Cardiac septum (tissue), 1 donor: ENCODE results near the gene ERCC3. TPM values are rescaled to one million over a fixed set of nuclear protein-coding genes. Genes with fewer than 3 reads are reported as not detected.
"Not testable (repeated sequence)": the region's sequence is repeated elsewhere in the genome, so short reads cannot be mapped to it uniquely, and the experiment has no call there.

Experiments
- DNase-seq: peaks from one replicate; pipeline ENCODE4 v3.0.0-alpha.2; 2020; ENCODE audit warnings: low spot score
- intact Hi-C: fragments of 100-400 bp; cut with DNase I; formaldehyde crosslinking; loops from one replicate; pipeline ENCODE4 v1.14.0; 2022
- total RNA-seq: library from RNA; stranded (reverse); fragmentation: NEBNext Ultra II Directional; extraction: Animal tissue kit (Norgen Biotek cat#: 25700); gene quantifications from one replicate; pipeline ENCODE4 v1.2.1, GENCODE V29; 2021
- donor health status: DM: no; HTN: no; CAD: no.

ERCC3 gene
- total RNA-seq, 1 donor from 2014 or later: 23.4 TPM

- no peak for DNase-seq
- intact Hi-C loops: no loop called here
Observed at GRCh38 chr2:127288274-127288673, 5.7 kb downstream of the ERCC3 start.

- intact Hi-C loops: no loop called here
Observed at GRCh38 chr2:127283275-127283674, 10.7 kb downstream of the ERCC3 start.

GRCh38 chr2:127280693-127281092 is 13.3 kb downstream of the ERCC3 start:
- intact Hi-C loops: no loop called here
- no peak for DNase-seq

More at GRCh38 chr2:127283275-127283674, 10.7 kb downstream of the ERCC3 start:
- DNase-seq: no peak

GRCh38 chr2:127279781-127280180 is 14.2 kb downstream of the ERCC3 start:
- no peak for DNase-seq
- intact Hi-C loops: no loop called here

- intact Hi-C loops: no loop called here
Observed at GRCh38 chr2:127278959-127279358, 15.0 kb downstream of the ERCC3 start.

GRCh38 chr2:127277028-127277427 is 16.9 kb downstream of the ERCC3 start:
- intact Hi-C loops: no loop called here

More at GRCh38 chr2:127278959-127279358, 15.0 kb downstream of the ERCC3 start:
- DNase-seq: no peak

GRCh38 chr2:127275789-127276188 is 18.2 kb downstream of the ERCC3 start:
- intact Hi-C loops: no loop called here
- DNase-seq: no peak

More at GRCh38 chr2:127277028-127277427, 16.9 kb downstream of the ERCC3 start:
- no peak for DNase-seq

GRCh38 chr2:127275356-127275755 is 18.6 kb downstream of the ERCC3 start:
- intact Hi-C loops: no loop called here
- DNase-seq: no peak

- DNase-seq: no peak
- intact Hi-C loops: no loop called here
Observed at GRCh38 chr2:127270663-127271062, 23.3 kb downstream of the ERCC3 start.

- DNase-seq: no peak
- intact Hi-C loops: no loop called here
Observed at GRCh38 chr2:127261804-127262406, 32.0 kb downstream of the ERCC3 start.

- intact Hi-C loops: no loop called here
Observed at GRCh38 chr2:127259355-127259754, 34.6 kb downstream of the ERCC3 start.

GRCh38 chr2:127256866-127257265 is 37.1 kb downstream of the ERCC3 start:
- intact Hi-C loops: no loop called here
- DNase-seq: no peak

More at GRCh38 chr2:127259355-127259754, 34.6 kb downstream of the ERCC3 start:
- DNase-seq: no peak

- intact Hi-C loops: no loop called here
- no peak for DNase-seq
Observed at GRCh38 chr2:127256381-127256780, 37.6 kb downstream of the ERCC3 start.

- intact Hi-C loops: no loop called here
- DNase-seq: no peak
Observed at GRCh38 chr2:127255721-127256120, 38.2 kb downstream of the ERCC3 start.

GRCh38 chr2:127255146-127255545 is 38.8 kb downstream of the ERCC3 start:
- intact Hi-C loops: no loop called here
- DNase-seq: no peak

- intact Hi-C loops: no loop called here
- no peak for DNase-seq
Observed at GRCh38 chr2:127254386-127254981, 39.5 kb downstream of the ERCC3 start.

- DNase-seq, intact Hi-C loops: not testable (repeated sequence)
Observed at GRCh38 chr2:127241184-127241583, 52.8 kb downstream of the ERCC3 start.

- no peak for DNase-seq
- intact Hi-C loops: no loop called here
Observed at GRCh38 chr2:127239395-127239794, 54.5 kb downstream of the ERCC3 start.

GRCh38 chr2:127237768-127238167 is 56.2 kb downstream of the ERCC3 start:
- DNase-seq, intact Hi-C loops: not testable (repeated sequence)

GRCh38 chr2:127235082-127235702 is 58.8 kb downstream of the ERCC3 start:
- no peak for DNase-seq
- intact Hi-C loops: no loop called here

- DNase-seq: no peak
- intact Hi-C loops: no loop called here
Observed at GRCh38 chr2:127233710-127234109, 60.2 kb downstream of the ERCC3 start.
